GM04503 (cell line): ENCODE results near the gene TTLL8.
A peak's percentile ranks its signal among the peaks of the same experiment; 100 is the strongest.

Experiments used
- DNase-seq: peaks from one replicate; pipeline ENCODE4 v3.0.0-alpha.2; 2012; ENCODE audit warnings: low read depth

The TTLL8 gene

GRCh38 chr22:50040717-50041116 is 17.4 kb downstream of the TTLL8 start:
- DNase-seq = no peak

- DNase-seq = no peak
Observed at GRCh38 chr22:50039669-50040443, 18.2 kb downstream of the TTLL8 start.

- no peak for DNase-seq
Observed at GRCh38 chr22:50035976-50036724, 21.9 kb downstream of the TTLL8 start.

- DNase-seq = no peak
Observed at GRCh38 chr22:50035131-50035881, 22.8 kb downstream of the TTLL8 start.

- no peak for DNase-seq
Observed at GRCh38 chr22:50034126-50035081, 23.7 kb downstream of the TTLL8 start.

- DNase-seq = no peak
Observed at GRCh38 chr22:50032941-50033601, 25.0 kb downstream of the TTLL8 start.

GRCh38 chr22:50032109-50032871 is 25.8 kb downstream of the TTLL8 start:
- no peak for DNase-seq

GRCh38 chr22:50031189-50032091 is 26.7 kb downstream of the TTLL8 start:
- no peak for DNase-seq

GRCh38 chr22:50030297-50031188 is 27.6 kb downstream of the TTLL8 start:
- peak; percentile 3 for DNase-seq

- DNase-seq = no peak
Observed at GRCh38 chr22:50027639-50028537, 30.2 kb downstream of the TTLL8 start.

GRCh38 chr22:50025993-50026392 is 32.1 kb downstream of the TTLL8 start:
- DNase-seq = no peak

- DNase-seq = no peak
Observed at GRCh38 chr22:50022171-50022819, 35.8 kb downstream of the TTLL8 start.

- DNase-seq = no peak
Observed at GRCh38 chr22:50020606-50021005, 37.5 kb downstream of the TTLL8 start.

GRCh38 chr22:50019316-50019715 is 38.8 kb downstream of the TTLL8 start:
- DNase-seq = no peak

- DNase-seq = no peak
Observed at GRCh38 chr22:50018608-50019285, 39.4 kb downstream of the TTLL8 start.

- DNase-seq = no peak
Observed at GRCh38 chr22:50017701-50018224, 40.3 kb downstream of the TTLL8 start.
